DMS53 (cell line): Measurements from ENCODE around the gene NASP.
"Not testable (repeated sequence)": the region's sequence is repeated elsewhere in the genome, so short reads cannot be mapped to it uniquely, and the experiment has no call there.

ENCODE experiments used
- DNase-seq: peaks from one replicate; lab custom pipeline; 2025; lab: John Stamatoyannopoulos, UW

NASP gene

DNA sequence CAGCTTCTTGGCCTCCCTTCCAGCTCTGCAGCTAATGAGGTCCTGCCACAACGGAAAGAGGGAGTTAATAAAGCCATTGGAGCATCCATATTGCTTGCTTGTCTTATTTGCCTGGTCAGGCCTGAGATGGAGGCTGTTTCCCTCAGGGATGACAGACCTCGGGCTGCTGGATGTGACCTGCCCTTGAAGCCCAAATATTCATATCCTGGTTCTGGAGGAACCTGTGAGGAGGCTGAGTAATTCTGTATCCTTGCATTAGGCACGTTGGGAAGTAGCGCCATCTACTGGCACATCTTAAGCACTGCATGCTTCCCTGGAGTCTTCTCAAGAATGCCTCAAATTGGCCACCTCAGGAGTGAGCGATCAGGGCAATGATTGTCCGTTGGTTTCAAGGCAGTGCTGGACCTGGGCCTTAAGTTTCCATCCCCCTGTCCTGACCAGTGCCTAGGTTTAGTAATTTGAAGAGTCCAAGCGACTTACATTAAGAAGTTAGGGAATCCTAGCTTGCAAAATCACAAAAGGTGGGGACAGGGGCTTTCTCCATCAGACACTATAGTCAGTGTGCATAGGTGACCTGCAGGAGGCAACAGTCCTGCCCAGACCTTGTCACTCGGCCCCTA, 13.8 kb upstream of the NASP start:
- DNase-seq: peak; percentile 84

DNA sequence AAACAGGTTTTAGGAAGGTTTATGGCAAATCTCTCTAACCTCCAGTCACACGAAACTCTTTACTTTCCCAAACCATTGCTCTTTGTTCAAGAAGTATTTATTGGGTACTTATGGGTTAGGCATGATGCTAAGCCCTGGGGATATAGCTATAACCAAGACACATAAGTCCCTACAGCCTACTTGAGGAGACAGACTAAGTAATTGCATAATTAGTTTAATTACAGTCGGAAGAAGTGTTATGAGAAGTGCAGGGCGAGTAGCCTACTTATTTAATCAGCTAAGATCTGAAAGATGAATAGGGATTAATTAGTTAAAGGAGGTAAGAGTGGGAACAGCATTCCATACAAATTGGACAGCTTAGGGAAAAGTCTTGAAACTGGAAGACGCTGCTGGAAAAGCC, 13.2 kb upstream of the NASP start:
- no peak for DNase-seq

- no peak for DNase-seq
Measured at GRCh38 chr1:45573231-45573804, 10.5 kb upstream of the NASP start.

DNA sequence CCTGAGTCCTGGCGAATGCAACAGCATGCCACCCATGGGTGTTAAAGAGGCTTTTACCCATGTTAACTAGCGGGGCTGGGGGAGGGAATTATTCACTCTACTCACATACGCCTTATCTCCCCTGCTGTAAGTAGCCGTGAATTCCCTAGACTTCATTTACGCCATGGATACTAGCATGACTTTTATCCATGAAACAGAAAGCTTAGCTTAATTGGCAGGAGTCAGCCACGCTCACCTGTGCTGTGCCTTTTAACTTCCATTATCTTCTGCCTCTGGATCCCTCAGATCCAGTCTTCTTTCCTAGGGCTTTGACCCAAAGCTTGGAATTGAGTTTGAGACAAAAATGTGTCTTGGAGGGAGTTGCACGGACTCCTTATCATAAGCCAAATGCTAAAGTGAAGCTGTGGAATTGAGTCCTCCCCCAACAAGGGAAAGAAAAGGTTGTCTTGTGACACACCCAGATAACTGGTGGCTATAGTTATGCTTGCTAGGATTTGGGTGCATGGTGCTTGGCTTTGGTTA, 9.7 kb upstream of the NASP start:
- no peak for DNase-seq

GRCh38 chr1:45583264-45583665, 576 bp upstream of the NASP start:
- peak; percentile 98 for DNase-seq

- DNase-seq: peak; percentile 98
Measured at GRCh38 chr1:45584351-45585109, 689 bp downstream of the NASP start.

- DNase-seq: no peak
Measured at GRCh38 chr1:45585110-45585426, 1.2 kb downstream of the NASP start.

GRCh38 chr1:45585496-45586075, 1.7 kb downstream of the NASP start:
- no peak for DNase-seq

DNA sequence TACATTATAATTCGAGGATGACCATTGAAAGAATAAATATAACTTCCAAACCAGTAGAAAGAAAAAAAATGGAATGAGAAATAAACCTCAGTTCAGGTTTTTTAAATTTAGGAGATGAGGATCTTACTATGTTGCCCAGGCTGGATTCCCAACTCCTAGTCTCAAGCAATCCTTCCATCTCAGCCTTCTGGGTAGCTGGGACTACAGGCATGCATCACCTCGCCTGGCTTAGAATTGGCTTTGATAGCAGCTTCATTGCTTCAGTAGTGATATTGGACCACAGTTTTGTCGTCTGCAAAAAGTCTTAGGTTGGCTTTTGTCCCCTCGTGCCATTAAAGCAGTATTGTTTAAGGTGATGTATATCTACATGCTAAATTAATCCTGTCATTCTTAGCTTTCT, 2.9 kb downstream of the NASP start:
- DNase-seq: no peak

GRCh38 chr1:45589861-45590260, 6.0 kb downstream of the NASP start:
- no peak for DNase-seq

DNA sequence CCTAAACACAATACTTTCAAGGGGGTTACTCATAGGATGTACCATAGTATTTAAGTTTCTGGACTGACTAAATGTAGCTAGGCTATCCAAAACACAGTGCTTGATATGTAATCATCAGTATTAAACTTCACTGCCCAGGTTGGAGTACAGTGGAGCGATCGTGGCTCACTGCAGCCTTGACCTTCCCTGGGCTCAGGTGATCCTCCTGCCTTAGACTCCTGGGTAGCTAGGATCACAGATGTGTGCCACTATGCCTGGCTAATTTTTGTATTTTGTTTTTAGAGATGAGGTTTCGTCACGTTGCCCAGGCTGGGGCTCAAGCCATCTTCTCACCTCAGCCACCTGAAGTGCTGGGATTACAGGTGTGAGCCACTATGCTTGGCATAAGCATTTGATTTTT, 10.6 kb downstream of the NASP start:
- DNase-seq: no peak

GRCh38 chr1:45596765-45597164, 12.9 kb downstream of the NASP start:
- not testable (repeated sequence) for DNase-seq

GRCh38 chr1:45604239-45604638, 20.4 kb downstream of the NASP start:
- no peak for DNase-seq

- DNase-seq: no peak
Measured at GRCh38 chr1:45607404-45608074, 23.7 kb downstream of the NASP start.

- DNase-seq: no peak
Measured at GRCh38 chr1:45608175-45609156, 24.6 kb downstream of the NASP start.

- no peak for DNase-seq
Measured at GRCh38 chr1:45610589-45611226, 26.9 kb downstream of the NASP start.

DNA sequence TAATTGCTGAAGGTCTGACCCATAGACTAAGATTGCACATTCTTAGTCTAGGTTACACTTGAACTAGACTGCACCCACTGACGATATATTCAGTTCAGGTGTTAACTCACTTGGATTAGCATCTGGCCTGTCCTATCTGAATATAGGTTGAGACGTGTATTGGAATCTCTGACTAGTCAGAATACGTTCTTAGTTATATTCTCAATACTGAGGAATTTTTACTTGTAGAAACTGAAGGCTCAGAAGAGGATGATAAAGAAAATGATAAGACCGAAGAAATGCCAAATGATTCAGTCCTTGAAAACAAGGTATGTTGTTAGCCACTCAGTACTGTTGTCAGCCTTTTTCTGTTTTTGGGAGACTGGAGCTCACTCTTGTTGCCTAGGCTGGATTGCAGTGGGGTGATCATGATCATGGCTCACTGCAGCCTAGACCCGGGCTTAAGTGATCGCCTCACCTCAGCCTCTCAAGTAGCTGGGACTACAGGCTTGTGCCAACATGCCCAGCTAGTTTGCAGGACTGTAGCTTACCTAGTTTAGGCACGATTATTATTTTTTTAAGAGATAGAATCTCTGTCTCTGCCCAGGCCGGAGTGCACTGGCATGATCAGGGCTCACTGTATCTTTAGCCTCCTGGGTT, 29.2 kb downstream of the NASP start:
- no peak for DNase-seq

DNA sequence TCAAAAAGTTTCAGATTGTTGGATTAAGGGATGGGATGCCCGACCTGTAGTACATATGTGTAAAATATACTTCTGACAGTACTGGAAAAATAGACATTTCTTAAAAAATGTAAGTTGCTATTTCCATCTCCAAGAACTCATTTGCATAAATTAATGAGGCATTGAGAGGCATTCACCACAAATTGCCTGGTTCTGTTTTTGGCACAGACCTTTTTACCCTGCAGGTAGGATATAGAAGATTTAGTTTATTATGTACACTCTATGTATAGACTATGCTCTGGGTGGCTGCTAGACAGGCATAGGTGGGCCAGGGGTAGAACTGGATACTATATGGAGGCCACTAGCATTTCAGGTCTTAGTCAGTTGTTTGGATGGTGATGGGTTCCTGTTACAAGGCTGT, 32.0 kb downstream of the NASP start:
- DNase-seq: no peak

- DNase-seq: peak; percentile 42
Measured at GRCh38 chr1:45617618-45618017, 33.8 kb downstream of the NASP start.
